NCI-H1436 treated with DMSO at 0.1 percent for 48 hours (cell line): ENCODE measurements around the gene KCNH4.
"Not testable (repeated sequence)": the region's sequence is repeated elsewhere in the genome, so short reads cannot be mapped to it uniquely, and the experiment has no call there.

Experiments
- DNase-seq: peaks from one replicate; lab custom pipeline; 2025; lab: John Stamatoyannopoulos, UW

The KCNH4 gene

GRCh38 chr17:42193969-42194899, 13.3 kb upstream of the KCNH4 start, which contains the start of gene GHDC:
GHDC (minus strand) TSS chr17:42194494; CDS start chr17:42193581, 913 bp downstream.
- DNase-seq = peak; percentile 52

GRCh38 chr17:42193216-42193968, 12.4 kb upstream of the KCNH4 start:
- DNase-seq = no peak

GRCh38 chr17:42192189-42193126, 11.5 kb upstream of the KCNH4 start:
- DNase-seq = no peak

- DNase-seq = no peak
These were observed 10.3 kb upstream of the KCNH4 start for GRCh38 chr17:42191275-42191608.

GRCh38 chr17:42190491-42191274, 9.7 kb upstream of the KCNH4 start:
- DNase-seq = no peak

GRCh38 chr17:42189651-42189965, 8.7 kb upstream of the KCNH4 start:
- no peak for DNase-seq

GRCh38 chr17:42188749-42189650, 8.1 kb upstream of the KCNH4 start:
- DNase-seq = no peak

GRCh38 chr17:42187833-42188232, 6.9 kb upstream of the KCNH4 start:
- no peak for DNase-seq

- not testable (repeated sequence) for DNase-seq
These were observed 5.2 kb upstream of the KCNH4 start for GRCh38 chr17:42186191-42186590.

- DNase-seq = no peak
These were observed 4.6 kb upstream of the KCNH4 start for GRCh38 chr17:42185621-42185930.

GRCh38 chr17:42184713-42185620, 4.0 kb upstream of the KCNH4 start, which contains the start of gene HCRT:
HCRT (minus strand) TSS chr17:42185452; CDS start chr17:42185365, 87 bp downstream.
- peak; percentile 9 for DNase-seq

GRCh38 chr17:42183741-42184711, 3.1 kb upstream of the KCNH4 start:
- DNase-seq = peak; percentile 3

- DNase-seq = no peak
These were observed 2.2 kb upstream of the KCNH4 start for GRCh38 chr17:42182927-42183734.

- DNase-seq = no peak
These were observed 887 bp upstream of the KCNH4 start for GRCh38 chr17:42181851-42182207.

GRCh38 chr17:42180411-42180921, 476 bp downstream of the KCNH4 start:
- DNase-seq = no peak

- DNase-seq = peak; percentile 12
These were observed 981 bp downstream of the KCNH4 start for GRCh38 chr17:42179911-42180410.

GRCh38 chr17:42179335-42179734, 1.6 kb downstream of the KCNH4 start:
- DNase-seq = no peak
